Measurements from ENCODE around the gene KRTAP2-2. TPM values are rescaled to one million over a fixed set of nuclear protein-coding genes. Genes with fewer than 3 reads are reported as not detected.
A peak's percentile ranks its signal among the peaks of the same experiment; 100 is the strongest.
"Not testable (repeated sequence)": the region's sequence is repeated elsewhere in the genome, so short reads cannot be mapped to it uniquely, and the experiment has no call there.

KRTAP2-2 gene
- total and polyA plus RNA-seq, 12 donors, result not detected

- intact Hi-C loops (cut with DNase I), result no loop called here
- H3K9me3 ChIP-seq, result no peaks in the 10 kb centered on the region
- ATAC-seq (no peak), DNase-seq (no peak)
- TF ChIP-seq, protein P1, sequence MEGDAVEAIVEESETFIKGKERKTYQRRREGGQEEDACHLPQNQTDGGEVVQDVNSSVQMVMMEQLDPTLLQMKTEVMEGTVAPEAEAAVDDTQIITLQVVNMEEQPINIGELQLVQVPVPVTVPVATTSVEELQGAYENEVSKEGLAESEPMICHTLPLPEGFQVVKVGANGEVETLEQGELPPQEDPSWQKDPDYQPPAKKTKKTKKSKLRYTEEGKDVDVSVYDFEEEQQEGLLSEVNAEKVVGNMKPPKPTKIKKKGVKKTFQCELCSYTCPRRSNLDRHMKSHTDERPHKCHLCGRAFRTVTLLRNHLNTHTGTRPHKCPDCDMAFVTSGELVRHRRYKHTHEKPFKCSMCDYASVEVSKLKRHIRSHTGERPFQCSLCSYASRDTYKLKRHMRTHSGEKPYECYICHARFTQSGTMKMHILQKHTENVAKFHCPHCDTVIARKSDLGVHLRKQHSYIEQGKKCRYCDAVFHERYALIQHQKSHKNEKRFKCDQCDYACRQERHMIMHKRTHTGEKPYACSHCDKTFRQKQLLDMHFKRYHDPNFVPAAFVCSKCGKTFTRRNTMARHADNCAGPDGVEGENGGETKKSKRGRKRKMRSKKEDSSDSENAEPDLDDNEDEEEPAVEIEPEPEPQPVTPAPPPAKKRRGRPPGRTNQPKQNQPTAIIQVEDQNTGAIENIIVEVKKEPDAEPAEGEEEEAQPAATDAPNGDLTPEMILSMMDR (IDR thresholded peaks at IDR 0.05), result no peak
- no peaks in the 10 kb centered on the region for H3K36me3 ChIP-seq
- H3K27ac ChIP-seq, result no peak overlapping the region
- H3K4me1 ChIP-seq, result no peaks in the 10 kb centered on the region
- H3K27me3 ChIP-seq, result peaks cover 0 to 53% (median 35%) of the 10 kb centered on the region in 7 donors
- 84 to 87% methylated on average over 1 of the region's 1 CpG for WGBS, 2 donors
- H3K4me3 ChIP-seq, result no peak overlapping the region
These were observed 9.3 kb upstream of the KRTAP2-2 start for GRCh38 chr17:41064301-41064700.

GRCh38 chr17:41063449-41063848 is 8.4 kb upstream of the KRTAP2-2 start:
- ATAC-seq (no peak), DNase-seq (no peak)
- TF ChIP-seq, protein P1 (IDR thresholded peaks at IDR 0.05), result no peak
- Histone ChIP-seq H3K4me3 (no peak overlapping the region), H3K36me3 (no peaks in the 10 kb centered on the region), H3K27me3 (peaks cover 0 to 61% (median 43%) of the 10 kb centered on the region in 7 donors), H3K27ac (no peak overlapping the region), H3K9me3 (no peaks in the 10 kb centered on the region), H3K4me1 (no peaks in the 10 kb centered on the region)
- intact Hi-C loops (cut with DNase I), result no loop called here
- 89% methylated on average over 4 of the region's 4 CpGs for WGBS, 2 donors

- H3K27me3 ChIP-seq, result peaks cover 0 to 76% (median 51%) of the 10 kb centered on the region in 7 donors
- no peaks in the 10 kb centered on the region for H3K36me3 ChIP-seq
- no peak overlapping the region for H3K4me3 ChIP-seq
- intact Hi-C loops (cut with DNase I), result no loop called here
- H3K9me3 ChIP-seq, result peaks cover 0 to 7% (median 0%) of the 10 kb centered on the region in 11 donors
- no peak overlapping the region for H3K27ac ChIP-seq
- DNase-seq (no peak), ATAC-seq (no peak)
- TF ChIP-seq, protein P1 (IDR thresholded peaks at IDR 0.05), result no peak
- H3K4me1 ChIP-seq, result no peaks in the 10 kb centered on the region
- WGBS, 2 donors, result 69 to 76% methylated on average over 1 of the region's 1 CpG
These were observed 6.9 kb upstream of the KRTAP2-2 start for GRCh38 chr17:41061964-41062363.

DNA sequence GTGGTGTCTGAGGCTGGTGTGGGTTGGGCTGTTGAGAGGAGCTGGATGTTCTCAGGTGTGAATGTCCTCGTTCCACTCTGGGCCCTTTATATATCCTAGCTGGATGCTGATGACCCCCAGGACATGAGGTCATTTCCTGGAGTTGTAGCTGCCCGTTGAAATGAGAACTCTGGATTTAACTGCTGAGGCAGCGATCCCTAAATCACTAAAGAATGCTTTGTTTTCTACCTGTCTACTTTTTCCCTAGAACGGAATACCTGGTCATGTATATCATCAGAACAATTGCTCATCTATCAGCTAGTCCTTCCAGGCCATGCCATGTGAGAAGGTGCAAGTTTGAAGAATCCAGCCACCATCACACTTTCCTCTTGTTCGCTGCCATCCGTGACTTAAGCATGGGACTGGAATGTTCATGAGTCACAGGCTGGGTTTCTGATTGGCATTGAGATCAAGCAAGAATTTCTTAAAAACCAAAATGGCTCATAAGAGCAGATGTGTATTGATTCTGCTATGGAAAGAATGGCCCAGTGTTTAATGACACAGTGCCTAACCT is 5.1 kb upstream of the KRTAP2-2 start, which contains the start of gene KRTAP2-3:
Gene KRTAP2-3, minus strand, starts transcription at position 63 of the 553 bp plus-strand sequence. CDS start 64 bp downstream, outside the sequence.
- WGBS, 2 donors, result 60 to 61% methylated on average over 6 of the region's 6 CpGs
- no peak for DNase-seq
- no peak within 1 kb of the TSS for H3K4me3 ChIP-seq
- ATAC-seq, result no peak
- H3K4me1 ChIP-seq, result no peaks in the 10 kb centered on the region
- H3K36me3 ChIP-seq, result no peaks in the 10 kb centered on the region
- H3K27ac ChIP-seq, result no peak within 1 kb of the TSS
- intact Hi-C loops (cut with DNase I), result no loop called here
- H3K27me3 ChIP-seq, result peaks cover 0 to 82% (median 58%) of the 10 kb centered on the region in 7 donors
- H3K9me3 ChIP-seq, result peaks cover 0 to 7% (median 0%) of the 10 kb centered on the region in 11 donors
- TF ChIP-seq, protein P1 (IDR thresholded peaks at IDR 0.05), result no peak

DNA sequence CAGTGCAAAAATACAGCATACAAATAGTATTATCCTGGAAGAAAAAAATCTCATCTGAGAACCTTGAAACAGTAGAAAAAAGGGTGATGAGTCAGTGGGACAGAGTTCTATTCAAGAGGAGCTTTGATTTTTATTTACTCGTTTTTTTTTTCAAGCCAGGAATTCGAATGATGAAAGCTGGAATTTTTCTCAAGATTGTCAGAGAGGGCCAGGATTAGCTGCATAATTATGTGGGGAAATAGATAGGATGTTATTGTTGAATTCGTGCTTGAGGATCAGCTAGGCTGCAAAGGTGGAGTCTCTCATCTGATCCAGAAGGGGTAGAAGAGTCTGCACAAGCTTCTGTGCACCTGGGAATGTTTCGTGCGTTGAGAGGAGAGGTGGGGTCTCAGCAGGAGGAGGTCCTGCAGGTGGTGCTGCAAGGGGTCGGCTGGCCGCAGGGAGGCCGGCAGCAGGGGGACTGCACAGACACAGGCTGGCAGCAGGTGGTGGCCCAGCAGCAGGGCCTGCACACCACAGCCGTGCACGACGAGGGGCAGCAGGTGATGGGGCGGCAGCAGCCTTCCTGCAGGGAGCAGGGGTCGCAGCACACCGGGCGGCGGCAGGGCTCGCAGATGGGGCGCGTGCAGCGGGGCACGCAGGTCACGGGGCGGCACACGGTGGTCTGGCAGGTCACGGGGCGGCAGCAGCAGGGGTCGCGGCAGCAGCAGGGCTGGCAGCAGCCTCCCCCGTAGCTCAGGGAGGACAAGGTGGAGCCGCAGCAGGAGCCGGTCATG is 4.4 kb upstream of the KRTAP2-2 start:
- H3K36me3 ChIP-seq; H3K9me3 ChIP-seq; intact Hi-C loops (cut with DNase I); H3K27ac ChIP-seq; DNase-seq; H3K4me3 ChIP-seq; H3K4me1 ChIP-seq: not testable (repeated sequence)
- ATAC-seq, result peak in 1 of 8 donors; percentile 53
- H3K27me3 ChIP-seq, result peaks cover 0 to 76% (median 55%) of the 10 kb centered on the region in 7 donors
- WGBS, 2 donors, result 23 to 28% methylated on average over 9 to 12 of the region's 31 CpGs
